HUES64 (cell line): Measurements from ENCODE around the gene VWC2.

Experiments used
- H3K27ac ChIP-seq: 2 replicates; pipeline ENCODE4 v1.7.0; 2013; ENCODE audit warnings: low read depth, low read length, inconsistent platforms
- H3K27me3 ChIP-seq: 2 replicates; pipeline ENCODE4 v1.6.1; 2013; ENCODE audit warnings: mild to moderate bottlenecking, low read length; ENCODE audit not compliant: insufficient read depth
- H3K36me3 ChIP-seq: 2 replicates; pipeline ENCODE4 v1.6.1; 2013; ENCODE audit warnings: mild to moderate bottlenecking, low read length; ENCODE audit not compliant: insufficient read depth
- H3K4me1 ChIP-seq: 2 replicates; pipeline ENCODE4 v1.6.1; 2013; ENCODE audit warnings: mild to moderate bottlenecking, low read length, moderate library complexity; ENCODE audit not compliant: insufficient read depth
- H3K4me3 ChIP-seq: 2 replicates; pipeline ENCODE4 v1.5.1; 2013; ENCODE audit warnings: mild to moderate bottlenecking, low read length, moderate library complexity
- H3K9ac ChIP-seq: 2 replicates; pipeline ENCODE4 v1.6.1; 2013; ENCODE audit warnings: mild to moderate bottlenecking, low read depth, low read length
- H3K9me3 ChIP-seq: 2 replicates; pipeline ENCODE4 v1.6.1; 2013; ENCODE audit warnings: low read depth, low read length; ENCODE audit not compliant: insufficient read depth
- WGBS: fragments of 150-250, 120-280 bp; methylation state at CpG from one replicate; pipeline ENCODE4 v1.1.7; 2013; ENCODE audit warnings: missing lambda C conversion rate; 5-methylcytosine and 5-hydroxymethylcytosine counted together

Gene VWC2

DNA sequence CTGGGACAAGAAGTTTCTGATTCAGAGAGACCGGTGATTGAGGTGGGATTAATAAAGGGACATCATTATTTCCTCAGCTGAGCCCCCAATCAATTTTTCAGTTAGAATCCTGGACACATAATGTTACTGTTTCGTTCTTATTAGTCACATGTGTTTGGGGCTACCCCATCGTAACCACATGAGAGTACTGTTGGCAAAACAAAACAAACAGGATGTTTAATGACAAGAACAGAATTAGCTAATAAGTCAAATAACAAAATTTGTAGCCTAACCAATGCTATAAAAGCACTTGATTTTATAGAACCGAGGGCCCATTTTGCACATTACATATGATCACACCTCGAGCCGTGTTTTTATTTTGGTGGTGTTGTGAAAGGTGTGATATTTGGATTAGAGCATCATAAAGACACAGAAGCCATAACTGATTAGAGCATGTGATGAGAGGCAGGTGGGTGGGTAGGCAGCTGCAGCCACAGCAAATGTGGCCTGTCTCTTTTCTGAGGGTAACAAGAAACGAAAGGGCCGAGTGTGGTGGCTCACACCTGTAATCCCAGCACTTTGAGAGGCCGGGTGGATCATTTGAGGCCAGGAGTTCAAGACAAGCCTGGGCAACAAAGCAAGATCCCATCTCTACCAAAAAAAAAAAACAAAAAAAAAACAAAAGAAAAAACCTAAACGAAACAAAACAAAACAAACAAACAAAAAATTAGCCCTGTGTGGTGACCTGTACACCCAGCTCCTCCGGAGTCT, 1.8 kb upstream of the VWC2 start:
- H3K9me3 ChIP-seq: no peaks in the 10 kb centered on the region
- H3K4me3 ChIP-seq: no peak overlapping the region
- H3K27me3 ChIP-seq: peaks cover 76% of the 10 kb centered on the region
- H3K9ac ChIP-seq: no peak overlapping the region
- no peaks in the 10 kb centered on the region for H3K36me3 ChIP-seq
- WGBS: 98% methylated on average over 11 of the region's 11 CpGs
- no peaks in the 10 kb centered on the region for H3K4me1 ChIP-seq
- no peak overlapping the region for H3K27ac ChIP-seq

DNA sequence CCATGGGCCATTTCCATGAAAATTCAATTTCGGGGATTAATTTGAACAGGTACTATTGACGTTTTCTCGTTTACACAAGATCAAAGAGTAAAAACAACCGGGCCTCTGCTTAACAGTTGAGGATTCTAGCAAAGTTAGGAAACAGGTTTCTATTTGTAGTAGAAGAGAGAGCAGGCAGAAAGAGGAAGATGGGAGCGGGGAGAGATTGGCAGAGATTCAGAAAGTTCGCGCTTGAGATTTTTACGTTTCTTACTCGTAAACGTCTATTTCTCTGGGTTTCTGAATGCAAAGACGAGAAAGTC, 571 bp upstream of the VWC2 start:
- Histone ChIP-seq H3K27me3 (peaks cover 81% of the 10 kb centered on the region), H3K4me3 (peak overlapping the region; percentile 55), H3K9ac (no peak overlapping the region), H3K4me1 (no peaks in the 10 kb centered on the region), H3K36me3 (no peaks in the 10 kb centered on the region), H3K27ac (no peak overlapping the region), H3K9me3 (no peaks in the 10 kb centered on the region)
- WGBS: 18% methylated on average over 11 of the region's 11 CpGs

DNA sequence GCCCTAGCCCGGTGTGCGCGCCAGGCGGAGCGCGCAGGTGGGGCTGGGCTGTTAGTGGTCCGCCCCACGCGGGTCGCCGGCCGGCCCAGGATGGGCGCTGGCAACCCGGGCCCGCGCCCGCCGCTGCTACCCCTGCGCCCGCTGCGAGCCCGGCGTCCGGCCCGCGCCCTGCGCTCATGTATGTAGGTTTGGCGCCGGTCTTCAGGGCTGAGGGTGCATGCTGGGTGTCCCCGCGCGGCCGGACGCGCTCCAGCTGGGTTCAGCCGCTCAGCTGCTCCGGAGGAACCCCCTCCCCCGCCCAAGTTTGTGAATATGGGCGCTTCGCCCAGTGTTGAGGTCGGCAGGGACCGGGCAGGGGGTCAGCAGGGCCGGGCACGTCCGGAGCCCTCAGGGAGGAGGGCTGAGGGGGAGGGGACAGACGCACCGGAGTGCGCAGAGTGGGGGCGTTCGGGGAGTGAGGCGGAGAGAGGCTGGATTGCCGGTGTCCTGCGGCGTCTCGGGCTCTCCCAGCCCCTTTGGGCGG, 559 bp downstream of the VWC2 start:
- no peak overlapping the region for H3K9ac ChIP-seq
- under 1% methylated on average over 56 of the region's 56 CpGs for WGBS

DNA sequence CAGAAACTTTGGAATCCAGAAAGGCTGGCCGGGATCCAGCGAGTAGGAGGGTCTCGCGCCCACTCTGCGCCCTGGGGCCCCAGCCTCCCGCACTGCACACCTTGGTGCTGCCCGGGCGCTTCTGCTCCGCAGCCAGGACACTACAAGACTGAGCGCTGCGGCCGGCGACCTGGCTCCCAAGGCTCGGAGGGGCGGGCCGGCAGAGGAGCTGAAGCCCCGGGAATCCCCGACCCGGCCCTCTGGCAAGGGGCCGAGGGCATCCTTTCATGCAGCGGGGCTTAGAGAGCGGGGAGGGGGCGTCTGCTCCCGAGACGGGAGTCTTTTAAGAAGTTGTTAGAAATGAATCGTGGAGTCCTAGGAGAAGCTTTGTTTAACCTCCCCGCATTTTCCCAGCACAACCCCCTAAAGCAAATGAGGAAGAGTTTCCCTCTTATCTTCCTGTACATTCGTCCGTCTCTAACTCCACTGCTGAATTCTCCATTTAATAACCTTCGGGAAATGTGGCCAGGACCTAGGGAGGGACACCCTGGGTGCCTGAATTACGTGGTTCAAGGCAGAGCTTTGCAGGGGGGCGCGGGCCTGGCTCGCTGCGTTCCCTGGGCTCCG, 1.1 kb downstream of the VWC2 start:
- no peaks in the 10 kb centered on the region for H3K4me1 ChIP-seq
- no peak overlapping the region for H3K27ac ChIP-seq
- H3K27me3 ChIP-seq: peaks cover 72% of the 10 kb centered on the region
- WGBS: under 1% methylated on average over 36 of the region's 36 CpGs
- no peaks in the 10 kb centered on the region for H3K36me3 ChIP-seq
- no peaks in the 10 kb centered on the region for H3K9me3 ChIP-seq
- peak overlapping the region; percentile 55 for H3K4me3 ChIP-seq
- H3K9ac ChIP-seq: no peak overlapping the region

More for the DNA sequence above, 559 bp downstream of the VWC2 start:
- no peaks in the 10 kb centered on the region for H3K36me3 ChIP-seq
- peaks cover 77% of the 10 kb centered on the region for H3K27me3 ChIP-seq
- no peak overlapping the region for H3K27ac ChIP-seq
- no peaks in the 10 kb centered on the region for H3K9me3 ChIP-seq
- no peaks in the 10 kb centered on the region for H3K4me1 ChIP-seq
- peak overlapping the region; percentile 55 for H3K4me3 ChIP-seq

DNA sequence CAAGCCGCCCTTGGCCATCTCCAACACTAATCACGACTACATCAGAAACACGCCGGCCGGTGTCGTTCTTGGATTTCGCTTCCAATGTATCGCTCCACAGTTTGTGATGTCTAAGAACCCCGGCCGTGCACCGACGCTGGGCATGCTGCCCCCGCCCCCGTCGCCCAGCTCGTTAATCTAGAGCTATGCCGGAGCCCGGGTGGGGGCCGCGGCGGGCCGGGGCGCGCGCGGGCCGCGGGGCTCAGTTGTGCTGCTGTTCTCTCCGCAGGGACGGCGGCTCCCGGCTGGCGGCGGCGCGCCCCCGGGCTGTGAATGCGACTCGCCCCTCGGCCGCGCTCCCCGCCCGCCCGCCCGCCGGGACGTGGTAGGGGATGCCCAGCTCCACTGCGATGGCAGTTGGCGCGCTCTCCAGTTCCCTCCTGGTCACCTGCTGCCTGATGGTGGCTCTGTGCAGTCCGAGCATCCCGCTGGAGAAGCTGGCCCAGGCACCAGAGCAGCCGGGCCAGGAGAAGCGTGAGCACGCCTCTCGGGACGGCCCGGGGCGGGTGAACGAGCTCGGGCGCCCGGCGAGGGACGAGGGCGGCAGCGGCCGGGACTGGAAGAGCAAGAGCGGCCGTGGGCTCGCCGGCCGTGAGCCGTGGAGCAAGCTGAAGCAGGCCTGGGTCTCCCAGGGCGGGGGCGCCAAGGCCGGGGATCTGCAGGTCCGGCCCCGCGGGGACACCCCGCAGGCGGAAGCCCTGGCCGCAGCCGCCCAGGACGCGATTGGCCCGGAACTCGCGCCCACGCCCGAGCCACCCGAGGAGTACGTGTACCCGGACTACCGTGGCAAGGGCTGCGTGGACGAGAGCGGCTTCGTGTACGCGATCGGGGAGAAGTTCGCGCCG, 1.9 kb downstream of the VWC2 start:
- H3K9me3 ChIP-seq: no peaks in the 10 kb centered on the region
- WGBS: under 1% methylated on average over 106 of the region's 106 CpGs

DNA sequence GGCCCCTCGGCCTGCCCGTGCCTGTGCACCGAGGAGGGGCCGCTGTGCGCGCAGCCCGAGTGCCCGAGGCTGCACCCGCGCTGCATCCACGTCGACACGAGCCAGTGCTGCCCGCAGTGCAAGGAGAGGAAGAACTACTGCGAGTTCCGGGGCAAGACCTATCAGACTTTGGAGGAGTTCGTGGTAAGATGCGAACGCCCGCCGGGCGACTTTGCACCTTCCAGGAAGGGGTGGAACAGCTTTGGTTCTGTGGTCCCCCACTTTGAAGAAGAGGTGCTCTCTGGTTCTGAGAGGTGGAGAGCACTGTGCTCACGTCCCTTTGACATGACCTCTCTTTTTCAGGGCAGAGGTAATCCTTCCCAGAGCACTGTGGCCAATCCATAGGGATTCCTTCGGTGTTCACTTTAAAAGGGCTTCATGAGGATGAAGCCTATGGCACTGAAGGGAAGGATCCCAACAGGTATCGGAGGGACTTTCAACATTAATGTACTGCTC, 2.6 kb downstream of the VWC2 start:
- no peak overlapping the region for H3K27ac ChIP-seq
- no peaks in the 10 kb centered on the region for H3K9me3 ChIP-seq
- peak overlapping the region; percentile 55 for H3K4me3 ChIP-seq
- H3K4me1 ChIP-seq: no peaks in the 10 kb centered on the region
- H3K36me3 ChIP-seq: no peaks in the 10 kb centered on the region
- WGBS: 18% methylated on average over 25 of the region's 25 CpGs
- H3K9ac ChIP-seq: no peak overlapping the region
- H3K27me3 ChIP-seq: peaks cover 60% of the 10 kb centered on the region

More for the DNA sequence above, 1.9 kb downstream of the VWC2 start:
- Histone ChIP-seq H3K9ac (no peak overlapping the region), H3K4me3 (peak overlapping the region; percentile 55), H3K27me3 (peaks cover 66% of the 10 kb centered on the region), H3K36me3 (no peaks in the 10 kb centered on the region), H3K27ac (no peak overlapping the region), H3K4me1 (no peaks in the 10 kb centered on the region)

DNA sequence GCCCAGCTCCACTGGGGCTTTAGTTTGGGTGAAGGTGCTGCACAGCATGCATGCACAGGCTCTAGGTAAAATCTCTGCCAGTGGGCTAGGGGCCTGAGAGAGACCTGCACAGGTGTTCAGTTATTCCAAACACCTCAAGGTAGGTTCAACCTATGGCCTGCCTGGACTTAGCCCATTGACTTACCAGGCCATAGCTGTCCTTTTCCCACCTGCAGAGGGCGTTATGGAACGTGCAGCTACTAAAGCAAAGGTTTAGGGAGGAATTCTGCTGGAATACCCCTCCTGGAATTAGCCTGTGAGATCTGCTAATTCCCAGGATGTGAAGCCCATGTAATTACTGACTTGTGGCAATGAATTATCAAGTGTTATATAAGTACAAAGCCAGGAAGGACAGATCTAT, 3.6 kb downstream of the VWC2 start:
- no peak overlapping the region for H3K4me3 ChIP-seq
- no peaks in the 10 kb centered on the region for H3K4me1 ChIP-seq
- H3K27ac ChIP-seq: no peak overlapping the region
- H3K9ac ChIP-seq: no peak overlapping the region
- peaks cover 50% of the 10 kb centered on the region for H3K27me3 ChIP-seq
- no peaks in the 10 kb centered on the region for H3K36me3 ChIP-seq
- WGBS: 11% methylated on average over 2 of the region's 2 CpGs
- H3K9me3 ChIP-seq: no peaks in the 10 kb centered on the region

DNA sequence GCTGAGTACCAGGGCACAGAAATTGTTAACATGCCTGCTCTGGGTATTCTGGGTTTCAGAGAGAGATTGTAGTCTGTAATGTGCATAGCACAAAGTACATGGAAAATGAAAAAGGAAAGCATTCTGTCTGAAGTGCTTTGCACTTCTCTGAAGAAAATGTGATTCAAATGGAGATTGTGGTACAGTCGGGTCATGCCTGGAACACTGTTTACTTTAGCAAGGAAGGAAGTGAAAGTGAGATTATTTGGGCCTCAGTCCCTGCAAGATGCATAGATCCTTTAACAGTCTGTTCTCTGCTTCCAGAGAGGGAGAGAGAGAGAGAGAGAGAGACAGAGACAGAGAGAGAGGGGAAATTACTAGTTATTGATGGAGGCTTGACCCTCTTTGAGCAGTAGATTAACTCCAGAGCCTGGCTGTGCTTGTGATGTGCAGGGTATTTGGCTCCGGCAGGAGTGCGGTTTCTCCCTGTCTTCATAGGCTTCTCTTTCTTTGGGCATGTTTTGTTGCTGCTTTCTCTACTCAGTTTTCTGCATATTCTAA, 5.4 kb downstream of the VWC2 start:
- 88% methylated on average over 3 of the region's 3 CpGs for WGBS
- H3K27me3 ChIP-seq: peaks cover 32% of the 10 kb centered on the region
- H3K9ac ChIP-seq: no peak overlapping the region
- H3K27ac ChIP-seq: no peak overlapping the region
- H3K4me3 ChIP-seq: no peak overlapping the region
- H3K36me3 ChIP-seq: no peaks in the 10 kb centered on the region
- no peaks in the 10 kb centered on the region for H3K9me3 ChIP-seq
- no peaks in the 10 kb centered on the region for H3K4me1 ChIP-seq

DNA sequence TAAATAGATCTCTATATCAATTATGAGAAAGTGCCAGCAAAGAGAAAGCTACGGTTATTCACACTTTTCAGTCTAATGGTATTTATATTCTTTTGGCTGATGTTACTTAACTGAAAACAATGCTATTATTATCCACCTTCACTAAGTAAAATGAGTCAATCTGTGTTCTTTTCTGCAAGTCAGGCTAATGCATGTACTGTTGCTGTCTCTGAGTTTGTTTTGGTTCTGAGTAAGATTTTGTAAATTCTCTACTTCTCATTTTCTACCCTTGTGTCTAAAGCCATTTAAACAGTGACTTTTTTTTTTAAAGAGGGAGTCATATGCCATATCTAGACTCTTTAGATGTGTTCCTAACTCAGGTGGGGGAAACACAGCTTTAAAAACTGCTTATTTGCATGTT, 7.5 kb downstream of the VWC2 start:
- Histone ChIP-seq H3K36me3 (no peaks in the 10 kb centered on the region), H3K4me1 (no peaks in the 10 kb centered on the region), H3K27ac (no peak overlapping the region), H3K27me3 (peaks cover 12% of the 10 kb centered on the region), H3K4me3 (no peak overlapping the region), H3K9ac (no peak overlapping the region), H3K9me3 (no peaks in the 10 kb centered on the region)
- WGBS: no CpG with 5 or more reads among the region's 1 CpG

DNA sequence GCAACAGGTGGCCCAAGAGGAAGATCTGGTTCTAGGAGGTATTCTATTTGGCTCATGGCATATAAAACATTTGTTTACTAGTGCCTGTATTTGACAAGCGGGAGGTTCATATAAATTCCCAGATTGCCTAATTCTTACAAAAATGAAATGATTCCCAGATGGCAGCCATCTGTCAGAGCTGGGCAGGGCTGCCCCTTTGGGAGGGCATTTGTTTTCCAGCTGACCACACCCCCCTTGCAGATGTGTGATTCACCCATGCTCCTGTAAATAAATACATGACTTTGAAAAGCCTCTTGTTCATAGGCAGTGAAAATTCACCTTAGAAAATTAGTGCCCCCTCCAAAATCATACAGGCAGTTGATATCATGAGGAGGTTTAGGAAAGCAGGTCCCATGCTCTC, 8.6 kb downstream of the VWC2 start:
- no peaks in the 10 kb centered on the region for H3K36me3 ChIP-seq
- H3K9me3 ChIP-seq: no peaks in the 10 kb centered on the region
- H3K4me1 ChIP-seq: no peaks in the 10 kb centered on the region
- no peak overlapping the region for H3K4me3 ChIP-seq
- H3K27me3 ChIP-seq: peaks cover 1% of the 10 kb centered on the region
- H3K9ac ChIP-seq: no peak overlapping the region
- no peak overlapping the region for H3K27ac ChIP-seq
- WGBS: 100% methylated on average over 1 of the region's 1 CpG

DNA sequence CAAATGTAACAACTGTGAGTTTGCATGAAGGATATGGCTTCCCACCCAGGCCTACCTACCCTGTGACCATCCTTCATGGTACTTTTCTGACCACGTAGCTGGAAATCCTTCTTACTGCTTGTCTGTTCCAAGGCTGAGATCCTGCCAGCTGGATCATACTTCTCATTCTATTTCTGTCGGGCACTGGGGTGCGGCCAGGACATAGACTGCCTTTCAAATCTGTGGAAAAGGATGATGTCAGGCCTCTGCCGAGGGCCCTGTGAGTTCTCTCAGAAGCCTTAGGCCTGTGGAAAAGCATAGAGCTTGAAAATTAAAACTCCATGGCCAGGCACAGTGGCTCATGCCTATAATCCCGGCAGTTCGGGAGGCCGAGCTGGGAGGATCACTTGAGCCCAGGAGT, 10.0 kb downstream of the VWC2 start:
- Histone ChIP-seq H3K36me3 (no peaks in the 10 kb centered on the region), H3K9ac (no peak overlapping the region), H3K27ac (no peak overlapping the region), H3K9me3 (no peaks in the 10 kb centered on the region), H3K4me1 (no peaks in the 10 kb centered on the region), H3K27me3 (no peaks in the 10 kb centered on the region), H3K4me3 (no peak overlapping the region)
- 96% methylated on average over 7 of the region's 7 CpGs for WGBS
